IMR-90 (cell line): ENCODE results near the gene PFKP. TPM values are rescaled to one million over a fixed set of nuclear protein-coding genes. Genes with fewer than 3 reads are reported as not detected.

Experiments used
- ATAC-seq: fragments of 200-7000 bp; cut with Tn5 transposase; 2 replicates; pipeline ENCODE4 v1.9.1; 2020; ENCODE audit warnings: low read depth, mild to moderate bottlenecking, moderate library complexity
- BruUV-seq: library from RNA; stranded (reverse); fragments of 400-500 nt; replicated peaks from 2 replicates; lab custom pipeline; 2021; lab: Mats Ljungman, UMichigan
- CTCF ChIA-PET: fragments of 300-600 bp; formaldehyde crosslinking; extraction: SDS; loops from one replicate; lab custom pipeline; 2021; ENCODE audit warnings: antibody characterized with exemption; lab: Yijun Ruan, JAX
- POLR2A ChIA-PET: fragments of 300-600 bp; sonication (Branson Sonifier 250); formaldehyde crosslinking; loops from one replicate; lab custom pipeline; 2022; ENCODE audit warnings: antibody characterized with exemption; ENCODE audit not compliant: unreplicated experiment; lab: Charles Lee
- DNase-seq: peaks from one replicate; pipeline ENCODE4 v3.0.0; 2013
- H2AFZ ChIP-seq: replicated peaks from 2 replicates; pipeline ENCODE3; 2013; ENCODE audit warnings: low read length, mild to moderate bottlenecking; ENCODE audit not compliant: poor library complexity
- H2AK5ac ChIP-seq: 2 replicates; pipeline ENCODE4 v1.6.1; 2013; ENCODE audit warnings: low read depth, low read length, inconsistent platforms
- H2AK9ac ChIP-seq: replicated peaks from 2 replicates; pipeline ENCODE3; 2013; ENCODE audit warnings: mild to moderate bottlenecking, low read depth, low read length, moderate library complexity; ENCODE audit not compliant: poor library complexity
- H2BK120ac ChIP-seq: 2 replicates; pipeline ENCODE4 v1.6.1; 2013; ENCODE audit warnings: low read depth, low read length, inconsistent platforms
- H2BK15ac ChIP-seq: 3 replicates; pipeline ENCODE4 v1.6.1; 2013; ENCODE audit warnings: low read depth, low read length, inconsistent platforms
- H2BK20ac ChIP-seq: 2 replicates; pipeline ENCODE4 v1.6.1; 2013; ENCODE audit warnings: low read depth, mild to moderate bottlenecking, inconsistent platforms, low read length, moderate library complexity
- H2BK5ac ChIP-seq: 2 replicates; pipeline ENCODE4 v1.6.1; 2013; ENCODE audit warnings: mild to moderate bottlenecking, low read depth, low read length, inconsistent platforms; ENCODE audit not compliant: poor library complexity, severe bottlenecking
- H3K14ac ChIP-seq: replicated peaks from 2 replicates; pipeline ENCODE4 v1.6.1; 2013; ENCODE audit warnings: low read depth, low read length, inconsistent platforms
- H3K18ac ChIP-seq: 2 replicates; pipeline ENCODE4 v1.6.1; 2013; ENCODE audit warnings: low read depth, low read length, control low read depth
- H3K23ac ChIP-seq: 2 replicates; pipeline ENCODE4 v1.6.1; 2013; ENCODE audit warnings: low read depth, low read length, inconsistent platforms
- H3K27ac ChIP-seq: 2 replicates; pipeline ENCODE4 v1.5.1; 2013; ENCODE audit warnings: mild to moderate bottlenecking, control low read depth, low read length; ENCODE audit not compliant: insufficient read depth
- H3K27me3 ChIP-seq: 2 replicates; pipeline ENCODE4 v1.6.1; 2013; ENCODE audit warnings: low read length; ENCODE audit not compliant: control insufficient read depth, insufficient read depth
- H3K36me3 ChIP-seq: 2 replicates; pipeline ENCODE4 v1.6.1; 2013; ENCODE audit warnings: low read length, mixed read lengths; ENCODE audit not compliant: control insufficient read depth, insufficient read depth
- H3K4ac ChIP-seq: 2 replicates; pipeline ENCODE4 v1.6.1; 2013; ENCODE audit warnings: low read depth, low read length, inconsistent platforms
- H3K4me1 ChIP-seq: 2 replicates; pipeline ENCODE4 v1.6.1; 2013; ENCODE audit warnings: low read length, mixed read lengths; ENCODE audit not compliant: control insufficient read depth, insufficient read depth
- H3K4me2 ChIP-seq: 2 replicates; pipeline ENCODE4 v1.6.1; 2013; ENCODE audit warnings: low read depth, mild to moderate bottlenecking, control low read depth, low read length, moderate library complexity
- H3K4me3 ChIP-seq: 2 replicates; pipeline ENCODE4 v1.5.1; 2013; ENCODE audit warnings: low read depth, mild to moderate bottlenecking, control low read depth, low read length, moderate library complexity; ENCODE audit not compliant: insufficient read depth
- H3K56ac ChIP-seq: 2 replicates; pipeline ENCODE4 v1.6.1; 2013; ENCODE audit warnings: low read length, inconsistent platforms; ENCODE audit not compliant: insufficient read depth; ENCODE audit errors: extremely low read depth
- H3K79me1 ChIP-seq, 2 experiments: 2 replicates each; pipeline ENCODE4 v1.6.1; 2013; ENCODE audit warnings: low read length in 2 of 2, inconsistent platforms in 1 of 2, low read depth in 1 of 2
- H3K9ac ChIP-seq: 2 replicates; pipeline ENCODE4 v1.6.1; 2013; ENCODE audit warnings: low read depth, low read length, control low read depth
- H3K9me1 ChIP-seq: 2 replicates; pipeline ENCODE4 v1.6.1; 2013; ENCODE audit warnings: low read length, inconsistent platforms; ENCODE audit not compliant: insufficient read depth
- H3K9me3 ChIP-seq: 2 replicates; pipeline ENCODE4 v1.6.1; 2013; ENCODE audit warnings: low read length; ENCODE audit not compliant: control insufficient read depth, insufficient read depth
- H4K20me1 ChIP-seq: 2 replicates; pipeline ENCODE4 v1.6.1; 2013; ENCODE audit warnings: low read length, inconsistent platforms; ENCODE audit not compliant: insufficient read depth
- H4K5ac ChIP-seq: 2 replicates; pipeline ENCODE4 v1.6.1; 2013; ENCODE audit warnings: mild to moderate bottlenecking, low read depth, low read length, control low read depth
- H4K8ac ChIP-seq, 2 experiments: 2 replicates each; pipeline ENCODE4 v1.6.1; 2013; ENCODE audit warnings: low read depth in 2 of 2, low read length in 2 of 2, control low read depth in 1 of 2, inconsistent platforms in 1 of 2
- H4K91ac ChIP-seq: 2 replicates; pipeline ENCODE4 v1.6.1; 2013; ENCODE audit warnings: low read depth, low read length, inconsistent platforms; ENCODE audit not compliant: insufficient read depth
- BHLHE40 ChIP-seq: fragments of 150-350 bp; IDR thresholded peaks from 2 replicates; pipeline ENCODE4 v1.6.1; 2016; ENCODE audit warnings: mild to moderate bottlenecking, low read depth, low read length
- CEBPB ChIP-seq: IDR thresholded peaks from 2 replicates; pipeline ENCODE4 v1.6.1; 2012; ENCODE audit warnings: low read depth, low read length, improper control_type of control experiment
- ELK1 ChIP-seq: fragments of 150-350 bp; IDR thresholded peaks from 2 replicates; pipeline ENCODE4 v1.6.1; 2016; ENCODE audit warnings: low read depth, mild to moderate bottlenecking, low read length, moderate library complexity, borderline replicate concordance
- FOS ChIP-seq: fragments of 150-350 bp; IDR thresholded peaks from 2 replicates; pipeline ENCODE4 v1.6.1; 2016; ENCODE audit warnings: low read depth, low read length
- MAFK ChIP-seq: IDR thresholded peaks from 2 replicates; pipeline ENCODE4 v1.6.1; 2012; ENCODE audit warnings: low read depth, low read length, improper control_type of control experiment
- POLR2A ChIP-seq: IDR thresholded peaks from 2 replicates; pipeline ENCODE4 v1.6.1; 2012; ENCODE audit warnings: mild to moderate bottlenecking, low read depth, low read length
- RAD21 ChIP-seq: IDR thresholded peaks from 2 replicates; pipeline ENCODE4 v1.6.1; 2012; ENCODE audit warnings: low read length, improper control_type of control experiment
- RCOR1 ChIP-seq: IDR thresholded peaks from 2 replicates; pipeline ENCODE4 v1.6.1; 2012; ENCODE audit warnings: mild to moderate bottlenecking, low read length, improper control_type of control experiment; ENCODE audit not compliant: insufficient replicate concordance
- RFX5 ChIP-seq: IDR thresholded peaks from 2 replicates; pipeline ENCODE4 v1.8.0; 2012; ENCODE audit warnings: low read depth, mild to moderate bottlenecking, low read length, moderate library complexity
- SMC3 ChIP-seq: fragments of 150-350 bp; IDR thresholded peaks from 2 replicates; pipeline ENCODE4 v1.6.1; 2016; ENCODE audit warnings: low read depth, mild to moderate bottlenecking, antibody characterized with exemption, low read length, moderate library complexity
- WGBS, 2 experiments: methylation state at CpG; one replicate each; pipeline versions ENCODE4 v1.1.5 to v1.1.7; 2013; ENCODE audit warnings: missing lambda C conversion rate in 2 of 2; ENCODE audit not compliant: insufficient read length in 1 of 2; ENCODE audit errors: extremely low coverage in 2 of 2; 5-methylcytosine and 5-hydroxymethylcytosine counted together
- dilution Hi-C: fragments of 300-500 bp; cut with HindIII; formaldehyde crosslinking; loops from one replicate; pipeline ENCODE4 v1.14.3; 2018; ENCODE audit warnings: low sequenced_read_pairs; ENCODE audit not compliant: unreplicated experiment
- in situ Hi-C: fragments of 300-500 bp; cut with MboI; formaldehyde crosslinking; loops from 3 replicates; pipeline ENCODE4 v1.14.3; 2019; ENCODE audit warnings: low sequenced_read_pairs, inconsistent platforms, mixed read lengths
- intact Hi-C: fragments of 100-400 bp; cut with micrococcal nuclease; formaldehyde crosslinking; loops from 2 replicates; pipeline ENCODE4 v1.10.0; 2022
- polyA plus RNA-seq, 3 experiments: library from polyadenylated mRNA; depleted of rRNA; stranded (reverse); fragments of >200 nt; gene quantifications; 2 replicates each; pipeline ENCODE4 v1.2.3, GENCODE V29; 2012; ENCODE audit warnings: low replicate concordance in 1 of 3
- total RNA-seq: library from RNA; depleted of rRNA; stranded (reverse); fragments of >200 nt; gene quantifications from 2 replicates; pipeline ENCODE4 v1.2.3, GENCODE V29; 2012
- TF ChIP-seq, protein P1 (sequence below): fragments of 150-350 bp; IDR thresholded peaks from 2 replicates; pipeline ENCODE4 v1.6.1; 2017; ENCODE audit warnings: mild to moderate bottlenecking, antibody characterized with exemption, low read length, low read depth

PFKP gene
- total and polyA plus RNA-seq, 2 of the 4 experiments (the other 2 are of a cell fraction): 223 to 294 TPM

DNA sequence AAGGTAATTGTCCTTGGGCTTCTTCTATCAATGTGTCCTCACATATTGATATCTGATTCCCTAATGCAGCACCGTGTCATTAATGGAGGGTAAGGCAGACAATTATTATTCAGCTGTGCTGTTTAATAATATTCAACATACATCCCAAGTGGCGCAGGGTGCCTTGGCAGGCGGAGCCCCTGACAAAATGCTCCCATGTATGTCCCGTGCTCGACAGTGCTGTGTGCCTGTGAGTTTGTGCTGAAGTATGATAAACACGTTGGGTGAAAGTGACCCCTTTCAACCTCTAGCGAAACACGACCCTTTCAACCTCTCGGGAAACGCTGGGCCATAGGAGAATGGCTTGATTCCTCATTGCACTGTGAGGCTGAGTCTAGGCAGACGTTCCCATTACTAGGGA, 31.3 kb downstream of the PFKP start:
- H3K9me3 ChIP-seq: no peaks in the 10 kb centered on the region
- peak overlapping the region; percentile 74 for H3K27ac ChIP-seq
- H2AK9ac ChIP-seq: no peak overlapping the region
- peak overlapping the region; percentile 41 for H4K5ac ChIP-seq
- no peak overlapping the region for H3K4me3 ChIP-seq
- intact Hi-C loops (no loop called here), dilution Hi-C loops (no loop called here), in situ Hi-C loops (no loop called here)
- H3K27me3 ChIP-seq: no peaks in the 10 kb centered on the region
- peak overlapping the region; percentile 48 for H2BK5ac ChIP-seq
- peak overlapping the region; percentile 81 for H3K14ac ChIP-seq
- no peak for ATAC-seq
- BruUV-seq: no TSS peak
- peaks cover 32% of the 10 kb centered on the region for H3K9me1 ChIP-seq
- H2BK15ac ChIP-seq: peak overlapping the region; percentile 58
- ChIA-PET CTCF (no interaction called here), POLR2A (no interaction called here)
- H2BK120ac ChIP-seq: peak overlapping the region; percentile 71
- peak overlapping the region; percentile 8; the same call in 1 of the 2 replicates for H3K9ac ChIP-seq
- H4K8ac ChIP-seq: peak overlapping the region; percentile 25 to 37; a peak in 2 of 4 replicates
- peak overlapping the region; percentile 96 for H2AK5ac ChIP-seq
- peaks cover 36 to 75% of the 10 kb centered on the region in 2 experiments for H3K79me1 ChIP-seq
- peaks cover 47% of the 10 kb centered on the region for H3K36me3 ChIP-seq
- H4K91ac ChIP-seq: peak overlapping the region; percentile 49
- peaks cover 38% of the 10 kb centered on the region for H3K4me1 ChIP-seq
- WGBS, 2 experiments: 48% methylated on average over 5 of the region's 11 CpGs; no CpG with 5 or more reads in 1 of the 2 experiments
- no peak overlapping the region for H3K56ac ChIP-seq
- peak overlapping the region; percentile 55 for H3K18ac ChIP-seq
- H3K23ac ChIP-seq: peak overlapping the region; percentile 72; the same call in 1 of the 2 replicates
- TF ChIP-seq MAFK (no peak), FOS (no peak), RAD21 (no peak), CEBPB (no peak), ELK1 (no peak), POLR2A (no peak), SMC3 (no peak), RFX5 (no peak), BHLHE40 (no peak), RCOR1 (no peak)
- TF ChIP-seq, protein P1, sequence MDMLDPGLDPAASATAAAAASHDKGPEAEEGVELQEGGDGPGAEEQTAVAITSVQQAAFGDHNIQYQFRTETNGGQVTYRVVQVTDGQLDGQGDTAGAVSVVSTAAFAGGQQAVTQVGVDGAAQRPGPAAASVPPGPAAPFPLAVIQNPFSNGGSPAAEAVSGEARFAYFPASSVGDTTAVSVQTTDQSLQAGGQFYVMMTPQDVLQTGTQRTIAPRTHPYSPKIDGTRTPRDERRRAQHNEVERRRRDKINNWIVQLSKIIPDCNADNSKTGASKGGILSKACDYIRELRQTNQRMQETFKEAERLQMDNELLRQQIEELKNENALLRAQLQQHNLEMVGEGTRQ: no peak
- H2AFZ ChIP-seq: no peak overlapping the region
- peak overlapping the region; percentile 67 for H3K4ac ChIP-seq
- H3K4me2 ChIP-seq: no peak overlapping the region
- DNase-seq: no peak
- peaks cover 29% of the 10 kb centered on the region for H4K20me1 ChIP-seq
- peak overlapping the region; percentile 16 for H2BK20ac ChIP-seq
